GM12878 (cell line): Measurements from ENCODE around the gene OPCML. TPM values are rescaled to one million over a fixed set of nuclear protein-coding genes. Genes with fewer than 3 reads are reported as not detected.

Source experiments
- ATAC-seq: fragments of 200-7000 bp; cut with Tn5 transposase; 3 replicates; pipeline ENCODE4 v1.9.1; 2020; ENCODE audit warnings: mild to moderate bottlenecking, moderate library complexity
- BruUV-seq: library from RNA; stranded (reverse); fragments of 400-500 nt; replicated peaks from 2 replicates; lab custom pipeline; 2021; lab: Mats Ljungman, UMichigan
- CTCF ChIA-PET: fragments of 300-600 bp; sonication (Branson Sonifier 250); formaldehyde crosslinking; extraction: SDS; loops from one replicate; lab custom pipeline; 2021; ENCODE audit warnings: inconsistent platforms; lab: Yijun Ruan, JAX
- POLR2A ChIA-PET: fragments of 350-600 bp; formaldehyde crosslinking; extraction: SDS; loops from one replicate; lab custom pipeline; 2021; ENCODE audit warnings: inconsistent platforms; lab: Charles Lee
- RAD21 ChIA-PET: fragments of 300-600 bp; sonication (Branson Sonifier 250); formaldehyde crosslinking; loops from one replicate; lab custom pipeline; 2023; ENCODE audit warnings: antibody characterized with exemption; ENCODE audit not compliant: unreplicated experiment; lab: Charles Lee
- SMC1A ChIA-PET: fragments of 300-600 bp; sonication (Branson Sonifier 250); formaldehyde crosslinking; loops from one replicate; lab custom pipeline; 2023; ENCODE audit not compliant: unreplicated experiment, uncharacterized antibody; lab: Charles Lee
- DNase-seq: peaks from one replicate; pipeline ENCODE4 v3.0.0-alpha.2; 2011; ENCODE audit warnings: low read depth, low spot score
- FAIRE-seq: peaks from 3 replicates; lab custom pipeline; 2011; peaks lifted over from hg19 to GRCh38; lab: Jason Lieb, UNC
- H2AFZ ChIP-seq: 2 replicates; pipeline ENCODE4 v1.6.0; 2011; ENCODE audit warnings: low read depth, low read length, control low read depth; ENCODE audit not compliant: control insufficient read depth
- H3K27ac ChIP-seq: 2 replicates; pipeline ENCODE4 v1.5.1; 2011; ENCODE audit warnings: control low read depth; ENCODE audit not compliant: control insufficient read depth, insufficient read depth
- H3K27me3 ChIP-seq, 2 experiments: replicated peaks in 1 of 2; 2 replicates each; pipeline versions ENCODE4 v1.6.0 to v1.6.1; 2011; ENCODE audit warnings: low read length in 1 of 2; ENCODE audit not compliant: control insufficient read depth in 2 of 2, insufficient read depth in 2 of 2
- H3K36me3 ChIP-seq, 2 experiments: 2 replicates each; pipeline ENCODE4 v1.5.1; 2011; ENCODE audit warnings: low read length in 1 of 2; ENCODE audit not compliant: control insufficient read depth in 2 of 2, insufficient read depth in 2 of 2
- H3K4me1 ChIP-seq: 2 replicates; pipeline ENCODE4 v1.6.1; 2011; ENCODE audit warnings: mild to moderate bottlenecking, low read length, moderate library complexity, mixed read lengths; ENCODE audit not compliant: control insufficient read depth, insufficient read depth
- H3K4me2 ChIP-seq: 2 replicates; pipeline ENCODE4 v1.6.0; 2011; ENCODE audit warnings: control low read depth; ENCODE audit not compliant: control insufficient read depth, insufficient read depth
- H3K4me3 ChIP-seq: fragments of 200-600 bp; sonication (generic); 2 replicates; pipeline ENCODE4 v1.5.1; 2016
- H3K79me2 ChIP-seq: 2 replicates; pipeline ENCODE4 v1.6.0; 2011; ENCODE audit warnings: low read length; ENCODE audit not compliant: control insufficient read depth, insufficient read depth
- H3K9ac ChIP-seq: 2 replicates; pipeline ENCODE4 v1.8.0; 2011; ENCODE audit warnings: low read length, control low read depth, mixed read lengths; ENCODE audit not compliant: control insufficient read depth, insufficient read depth
- H3K9me3 ChIP-seq: replicated peaks from 3 replicates; pipeline ENCODE4 v1.5.1; 2011; ENCODE audit warnings: mild to moderate bottlenecking, low read length; ENCODE audit not compliant: control insufficient read depth, insufficient read depth
- H4K20me1 ChIP-seq: 2 replicates; pipeline ENCODE4 v1.6.0; 2011; ENCODE audit not compliant: control insufficient read depth, insufficient read depth
- EED ChIP-seq: sonication (generic); IDR thresholded peaks from 2 replicates; pipeline ENCODE4 v1.6.1; 2016; ENCODE audit warnings: antibody characterized with exemption, low read depth
- GATAD2B ChIP-seq: fragments of 450-650 bp; conservative IDR thresholded peaks from 2 replicates; pipeline ENCODE4 v1.6.1; 2017; ENCODE audit warnings: low read depth, mild to moderate bottlenecking, moderate library complexity
- IKZF1 ChIP-seq: fragments of 450-650 bp; conservative IDR thresholded peaks from 2 replicates; pipeline ENCODE4 v1.6.1; 2017; ENCODE audit warnings: antibody characterized with exemption, mild to moderate bottlenecking
- IKZF2 ChIP-seq, 2 experiments: fragments of 450-650 bp; IDR thresholded peaks; 2 replicates each; pipeline ENCODE4 v1.6.1; 2017; ENCODE audit warnings: mild to moderate bottlenecking in 2 of 2, moderate library complexity in 2 of 2
- SPI1 ChIP-seq: IDR thresholded peaks from 2 replicates; pipeline ENCODE4 v1.6.1; 2011; ENCODE audit warnings: low read depth, mild to moderate bottlenecking, low read length, moderate library complexity, borderline replicate concordance; ENCODE audit not compliant: insufficient read depth
- STAT3 ChIP-seq: IDR thresholded peaks from 2 replicates; pipeline ENCODE4 v1.6.1; 2011; ENCODE audit warnings: low read depth, low read length, improper control_type of control experiment
- WGBS: methylation state at CpG from one replicate; pipeline ENCODE4 v1.1.6; 2016; ENCODE audit warnings: low lambda C conversion rate; ENCODE audit not compliant: insufficient replicate concordance, insufficient coverage; ENCODE audit errors: missing lambda C conversion rate; 5-methylcytosine and 5-hydroxymethylcytosine counted together
- in situ Hi-C: fragments of 300-500 bp; cut with MboI; formaldehyde crosslinking; loops from 9 replicates; pipeline ENCODE4 v1.14.3; 2018; ENCODE audit warnings: mixed read lengths
- intact Hi-C: fragments of 100-400 bp; cut with micrococcal nuclease; formaldehyde crosslinking; loops from one replicate; pipeline ENCODE4 v1.14.2; 2022; ENCODE audit not compliant: unreplicated experiment
- polyA plus RNA-seq, 11 experiments: library from polyadenylated mRNA; depleted of rRNA in 4 of 11; unstranded in 6 of 11; stranded (reverse) in 5 of 11; fragments of >200 nt; fragmentation: Nextera tagmentation in 4 of 11; fragmentation: Illumina TruSeq in 1 of 11; extraction: Ambion mirVana in 4 of 11; extraction: Trizol in 1 of 11; gene quantifications; 1 replicate in 1 of 11; 2 replicates in 10 of 11; pipeline versions ENCODE4 v1.2.1 to v1.2.3, GENCODE V29; 2011 to 2016; ENCODE audit warnings: inconsistent platforms in 2 of 11, missing spikeins in 2 of 11, low read depth in 1 of 11
- total RNA-seq, 4 experiments: library from RNA; depleted of rRNA in 3 of 4; stranded (reverse); fragments of >200 nt in 3 of 4; fragmentation: Illumina TruSeq in 1 of 4; extraction: Trizol in 1 of 4; gene quantifications; 2 replicates each; pipeline versions ENCODE4 v1.2.1 to v1.2.3, GENCODE V29; 2013 to 2021
- TF ChIP-seq, protein P1 (sequence below): fragments of 450-650 bp; conservative IDR thresholded peaks from 2 replicates; pipeline ENCODE4 v1.6.1; 2017; ENCODE audit warnings: mild to moderate bottlenecking, moderate library complexity
- TF ChIP-seq, protein P2 (sequence below): fragments of 450-650 bp; formaldehyde crosslinking; IDR thresholded peaks from 2 replicates; pipeline ENCODE4 v1.4.0; 2022; ENCODE audit warnings: mild to moderate bottlenecking, moderate library complexity

OPCML gene
- total and polyA plus RNA-seq, 10 of the 15 experiments (the other 5 are each of a cell fraction or from before 2014, with no cell fraction given), result 0.84 TPM; not detected in 9

DNA sequence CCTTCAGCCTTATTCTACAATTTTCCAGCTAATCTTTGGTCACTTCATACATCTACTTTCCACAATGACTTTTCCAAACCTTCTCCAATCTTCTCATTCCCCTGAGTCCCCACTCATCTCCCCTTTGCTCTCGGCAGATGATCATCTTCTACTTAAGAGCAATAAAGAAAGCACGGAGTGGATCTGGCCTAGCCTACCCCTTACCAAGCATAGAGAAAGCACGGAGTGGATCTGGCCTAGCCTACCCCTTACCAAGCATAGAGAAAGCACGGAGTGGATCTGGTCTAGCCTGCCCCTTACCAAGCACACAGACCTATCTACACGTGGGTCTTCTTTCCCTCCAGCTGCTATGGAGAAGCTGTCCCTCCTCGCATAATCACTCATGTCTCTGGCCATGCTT is 558.6 kb downstream of the OPCML start (continued):
- TF ChIP-seq, protein P1, sequence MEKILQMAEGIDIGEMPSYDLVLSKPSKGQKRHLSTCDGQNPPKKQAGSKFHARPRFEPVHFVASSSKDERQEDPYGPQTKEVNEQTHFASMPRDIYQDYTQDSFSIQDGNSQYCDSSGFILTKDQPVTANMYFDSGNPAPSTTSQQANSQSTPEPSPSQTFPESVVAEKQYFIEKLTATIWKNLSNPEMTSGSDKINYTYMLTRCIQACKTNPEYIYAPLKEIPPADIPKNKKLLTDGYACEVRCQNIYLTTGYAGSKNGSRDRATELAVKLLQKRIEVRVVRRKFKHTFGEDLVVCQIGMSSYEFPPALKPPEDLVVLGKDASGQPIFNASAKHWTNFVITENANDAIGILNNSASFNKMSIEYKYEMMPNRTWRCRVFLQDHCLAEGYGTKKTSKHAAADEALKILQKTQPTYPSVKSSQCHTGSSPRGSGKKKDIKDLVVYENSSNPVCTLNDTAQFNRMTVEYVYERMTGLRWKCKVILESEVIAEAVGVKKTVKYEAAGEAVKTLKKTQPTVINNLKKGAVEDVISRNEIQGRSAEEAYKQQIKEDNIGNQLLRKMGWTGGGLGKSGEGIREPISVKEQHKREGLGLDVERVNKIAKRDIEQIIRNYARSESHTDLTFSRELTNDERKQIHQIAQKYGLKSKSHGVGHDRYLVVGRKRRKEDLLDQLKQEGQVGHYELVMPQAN, result no peak
- no peak for TF ChIP-seq IKZF2 (IDR thresholded peaks at IDR 0.05)
- TF ChIP-seq, protein P2, sequence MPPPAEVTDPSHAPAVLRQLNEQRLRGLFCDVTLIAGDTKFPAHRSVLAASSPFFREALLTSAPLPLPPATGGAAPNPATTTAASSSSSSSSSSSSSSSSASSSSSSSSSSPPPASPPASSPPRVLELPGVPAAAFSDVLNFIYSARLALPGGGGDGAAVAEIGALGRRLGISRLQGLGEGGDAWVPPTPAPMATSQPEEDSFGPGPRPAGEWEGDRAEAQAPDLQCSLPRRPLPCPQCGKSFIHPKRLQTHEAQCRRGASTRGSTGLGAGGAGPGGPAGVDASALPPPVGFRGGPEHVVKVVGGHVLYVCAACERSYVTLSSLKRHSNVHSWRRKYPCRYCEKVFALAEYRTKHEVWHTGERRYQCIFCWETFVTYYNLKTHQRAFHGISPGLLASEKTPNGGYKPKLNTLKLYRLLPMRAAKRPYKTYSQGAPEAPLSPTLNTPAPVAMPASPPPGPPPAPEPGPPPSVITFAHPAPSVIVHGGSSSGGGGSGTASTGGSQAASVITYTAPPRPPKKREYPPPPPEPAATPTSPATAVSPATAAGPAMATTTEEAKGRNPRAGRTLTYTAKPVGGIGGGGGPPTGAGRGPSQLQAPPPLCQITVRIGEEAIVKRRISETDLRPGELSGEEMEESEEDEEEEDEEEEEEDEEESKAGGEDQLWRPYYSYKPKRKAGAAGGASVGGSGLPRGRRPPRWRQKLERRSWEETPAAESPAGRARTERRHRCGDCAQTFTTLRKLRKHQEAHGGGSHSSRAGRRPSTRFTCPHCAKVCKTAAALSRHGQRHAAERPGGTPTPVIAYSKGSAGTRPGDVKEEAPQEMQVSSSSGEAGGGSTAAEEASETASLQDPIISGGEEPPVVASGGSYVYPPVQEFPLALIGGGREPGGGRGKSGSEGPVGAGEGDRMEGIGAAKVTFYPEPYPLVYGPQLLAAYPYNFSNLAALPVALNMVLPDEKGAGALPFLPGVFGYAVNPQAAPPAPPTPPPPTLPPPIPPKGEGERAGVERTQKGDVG (CRISPR knock-in tag), result no peak
- no peak for TF ChIP-seq STAT3

DNA sequence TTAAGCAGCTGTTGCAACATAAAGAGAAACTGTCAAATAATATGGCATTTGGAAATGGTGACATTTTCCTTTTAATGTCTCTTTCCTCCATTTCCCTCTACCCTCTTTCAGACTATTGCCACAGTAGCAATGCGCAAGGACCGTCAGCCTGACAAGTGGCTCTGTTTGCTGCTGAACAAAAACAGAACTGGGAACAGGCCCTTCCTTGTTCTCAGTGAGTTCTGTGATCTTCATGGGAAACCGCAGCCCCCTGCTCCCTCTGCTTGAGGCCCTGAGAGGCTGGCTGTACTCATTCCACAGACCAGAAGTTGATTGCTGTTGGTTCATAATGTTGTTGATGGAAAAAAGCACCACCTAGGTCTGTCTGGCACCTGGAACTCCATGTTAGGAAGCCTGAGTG is 559.7 kb downstream of the OPCML start:
- ChIA-PET CTCF (interaction anchor here (1.0 to 4.7 kb wide), 4 partner anchors 9 to 31 kb away, joined by 3 to 16 read pairs (median 8); no protein-coding TSS in a partner anchor), SMC1A (no interaction called here), POLR2A (no interaction called here), RAD21 (interaction anchor here (1.0 to 1.4 kb wide), 2 partner anchors 12 to 14 kb away, joined by 4 to 6 read pairs; no protein-coding TSS in a partner anchor)
- intact Hi-C loops (no loop called here), in situ Hi-C loops (no loop called here)
- 61% methylated on average over 3 of the region's 3 CpGs for WGBS
- FAIRE-seq, result no peak
- Histone ChIP-seq H3K4me3 (no peak overlapping the region), H2AFZ (no peak overlapping the region), H3K79me2 (no peaks in the 10 kb centered on the region), H3K27me3 (no peaks in the 10 kb centered on the region), H4K20me1 (no peaks in the 10 kb centered on the region), H3K36me3 (no peaks in the 10 kb centered on the region), H3K4me1 (no peaks in the 10 kb centered on the region), H3K9me3 (no peaks in the 10 kb centered on the region), H3K4me2 (no peak overlapping the region), H3K9ac (no peak overlapping the region), H3K27ac (no peak overlapping the region)
- ATAC-seq, result peak; percentile 58
- BruUV-seq, result no TSS peak
- TF ChIP-seq IKZF1, result 0 out of 2 replicates have a peak, but pooled peaks have one; percentile 20
- TF ChIP-seq SPI1, result peak; percentile 13; the same call in 1 of the 2 replicates
- TF ChIP-seq EED, result no peak
- TF ChIP-seq GATAD2B, result 0 out of 2 replicates have a peak, but pooled peaks have one; percentile 22
- no peak for DNase-seq
